ENCODE measurements around the gene MAP1LC3A. TPM values are rescaled to one million over a fixed set of nuclear protein-coding genes. Genes with fewer than 3 reads are reported as not detected.

The MAP1LC3A gene
- total RNA-seq, 1 donor from 2014 or later, result 27.2 TPM

Other genes with a start within 250 kb of the MAP1LC3A start
- gene ITCH, start 195.4 kb upstream of the MAP1LC3A start, total RNA-seq (ENCODE audit: insufficient read depth, low replicate concordance), result 83.3 TPM
- 20.2 TPM for gene DYNLRB1, start 42.3 kb upstream of the MAP1LC3A start, total RNA-seq (ENCODE audit: insufficient read depth, low replicate concordance)
- 6.0 TPM for gene PIGU, start 118.4 kb downstream of the MAP1LC3A start, total RNA-seq (ENCODE audit: insufficient read depth, low replicate concordance)
- 9.1 TPM for gene TP53INP2, start 145.6 kb downstream of the MAP1LC3A start, total RNA-seq (ENCODE audit: insufficient read depth, low replicate concordance)